ENCODE results near the gene CDIPT.
A peak's percentile ranks its signal among the peaks of the same experiment; 100 is the strongest.
"Not testable (repeated sequence)": the region's sequence is repeated elsewhere in the genome, so short reads cannot be mapped to it uniquely, and the experiment has no call there.

Gene CDIPT

GRCh38 chr16:29862884-29863668 is at the start of gene CDIPT:
CDIPT (minus strand) TSS chr16:29863226; CDS start chr16:29862857, 369 bp downstream.
- DNase-seq = peak; percentile 95 to 96

DNA sequence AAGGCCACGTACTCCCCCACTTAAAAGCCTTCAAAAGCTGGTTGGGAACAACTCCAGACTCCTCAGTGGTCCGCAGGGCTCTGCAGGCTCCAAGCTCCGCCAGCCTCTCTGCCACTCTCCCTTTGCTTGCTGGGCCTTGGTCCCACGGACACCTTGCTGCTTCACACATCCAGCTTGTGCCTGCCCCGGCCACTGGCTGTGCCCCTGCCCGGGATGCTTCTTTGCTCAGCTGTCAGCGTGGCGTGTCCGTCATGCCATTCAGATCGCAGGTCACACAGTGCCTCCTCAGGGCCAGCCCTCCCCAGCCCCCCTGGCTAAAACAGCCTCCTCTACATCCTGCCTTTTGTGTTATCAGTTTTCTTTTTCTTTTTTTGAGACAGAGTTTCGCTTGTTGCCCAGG is 49.1 kb upstream of the CDIPT start:
- no peak for DNase-seq

DNA sequence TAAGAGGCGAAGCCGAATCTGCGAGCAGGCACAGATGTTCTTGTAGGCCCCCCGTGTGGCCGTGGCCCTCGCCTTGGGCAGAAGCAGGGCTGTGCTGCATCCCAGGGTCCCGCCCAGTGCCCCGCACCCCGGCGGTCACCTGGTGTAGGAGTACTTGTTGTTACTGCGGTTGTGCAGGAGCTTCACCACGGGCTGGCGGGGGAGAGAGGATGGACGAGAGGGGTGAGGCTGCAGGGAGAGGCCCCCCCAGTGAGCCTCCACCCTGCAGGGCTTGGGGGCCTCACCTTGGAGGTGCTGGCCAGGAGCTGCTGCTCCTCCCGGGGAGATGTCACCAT is 48.6 kb upstream of the CDIPT start:
- DNase-seq = no peak

DNA sequence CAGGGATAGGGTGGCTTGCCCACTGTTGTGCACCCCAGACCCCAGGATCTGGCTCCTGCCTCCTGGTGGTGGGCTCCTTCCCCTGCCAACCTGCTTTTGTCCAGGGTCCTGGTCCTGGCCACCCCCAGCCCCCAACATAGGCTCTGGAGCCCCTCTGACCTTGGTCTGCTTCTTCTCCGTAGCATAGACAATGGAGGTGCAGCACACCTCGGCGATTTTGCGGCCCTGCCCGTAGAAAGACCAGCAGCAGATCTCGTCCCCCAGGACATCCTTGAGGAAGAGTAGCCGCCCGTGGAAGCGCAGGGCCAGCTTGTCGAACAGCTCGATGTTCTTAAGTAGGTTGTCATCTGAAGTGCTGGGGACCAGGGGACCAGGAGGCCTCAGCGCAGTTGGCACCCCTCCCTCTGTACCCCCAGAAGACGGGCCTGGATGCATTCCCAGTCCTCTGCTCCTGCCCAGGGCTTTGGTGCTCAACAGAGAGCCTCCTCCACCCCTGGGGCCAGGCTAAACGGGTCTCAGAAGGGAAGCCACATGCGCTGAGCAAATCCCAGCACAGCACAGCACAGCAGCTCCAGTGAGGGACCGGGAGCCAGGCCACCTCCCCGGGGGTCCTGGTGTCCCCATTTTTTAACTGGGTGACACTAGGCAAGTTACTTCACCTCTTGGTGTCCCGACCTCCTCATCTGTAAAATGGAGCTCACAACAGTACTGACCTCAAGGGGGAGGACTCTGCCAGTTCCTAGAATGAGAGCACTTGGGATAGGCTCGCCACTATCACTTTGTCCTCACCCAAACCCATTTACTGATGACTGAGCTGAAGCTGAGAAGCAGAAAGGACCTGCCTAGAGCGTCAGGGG is 48.0 kb upstream of the CDIPT start:
- DNase-seq = no peak

DNA sequence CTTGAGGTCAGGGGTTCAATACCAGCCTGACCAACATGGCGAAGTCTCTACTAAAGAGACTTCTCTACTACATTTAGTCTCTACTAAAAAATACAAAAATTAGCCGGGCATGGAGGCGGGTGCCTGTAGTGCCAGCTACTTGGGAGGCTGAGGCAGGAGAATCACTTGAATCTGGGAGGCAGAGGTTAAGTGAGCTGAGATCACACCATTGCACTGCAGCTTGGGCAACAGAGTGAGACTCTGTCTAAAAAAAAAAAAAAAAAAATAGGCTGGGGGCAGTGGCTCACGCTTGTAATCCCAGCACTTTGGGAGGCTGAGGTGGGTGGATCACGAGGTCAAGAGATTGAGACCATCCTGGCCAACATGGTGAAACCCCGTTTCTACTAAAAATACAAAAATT is 46.8 kb upstream of the CDIPT start:
- not testable (repeated sequence) for DNase-seq

GRCh38 chr16:29909391-29909790 is 46.4 kb upstream of the CDIPT start:
- no peak for DNase-seq

DNA sequence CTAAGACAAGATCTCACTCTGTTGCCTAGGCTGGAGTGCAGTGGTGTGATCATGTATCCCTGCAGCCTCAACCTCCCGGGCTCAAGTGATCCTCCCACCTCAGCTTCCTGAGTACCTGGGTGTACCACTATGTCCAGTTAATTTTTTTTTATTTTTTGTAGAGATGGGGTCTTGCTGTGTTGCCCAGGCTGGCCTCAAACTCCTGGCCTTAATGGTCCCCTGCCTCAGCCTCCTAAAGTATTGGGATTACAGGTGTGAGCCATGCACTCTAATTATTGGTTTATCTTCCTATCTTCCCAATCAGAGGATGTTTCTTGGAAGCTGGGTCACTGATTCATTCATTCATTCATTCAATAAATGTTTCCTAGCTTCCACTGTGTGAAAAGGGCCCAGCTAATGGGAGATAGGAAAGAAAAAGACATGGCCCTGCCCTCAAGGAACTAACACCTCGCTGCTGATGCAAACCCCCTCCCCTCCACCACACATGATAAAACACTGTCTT is 45.7 kb upstream of the CDIPT start:
- no peak for DNase-seq

- no peak for DNase-seq
These were observed 44.9 kb upstream of the CDIPT start for GRCh38 chr16:29907973-29908372.

DNA sequence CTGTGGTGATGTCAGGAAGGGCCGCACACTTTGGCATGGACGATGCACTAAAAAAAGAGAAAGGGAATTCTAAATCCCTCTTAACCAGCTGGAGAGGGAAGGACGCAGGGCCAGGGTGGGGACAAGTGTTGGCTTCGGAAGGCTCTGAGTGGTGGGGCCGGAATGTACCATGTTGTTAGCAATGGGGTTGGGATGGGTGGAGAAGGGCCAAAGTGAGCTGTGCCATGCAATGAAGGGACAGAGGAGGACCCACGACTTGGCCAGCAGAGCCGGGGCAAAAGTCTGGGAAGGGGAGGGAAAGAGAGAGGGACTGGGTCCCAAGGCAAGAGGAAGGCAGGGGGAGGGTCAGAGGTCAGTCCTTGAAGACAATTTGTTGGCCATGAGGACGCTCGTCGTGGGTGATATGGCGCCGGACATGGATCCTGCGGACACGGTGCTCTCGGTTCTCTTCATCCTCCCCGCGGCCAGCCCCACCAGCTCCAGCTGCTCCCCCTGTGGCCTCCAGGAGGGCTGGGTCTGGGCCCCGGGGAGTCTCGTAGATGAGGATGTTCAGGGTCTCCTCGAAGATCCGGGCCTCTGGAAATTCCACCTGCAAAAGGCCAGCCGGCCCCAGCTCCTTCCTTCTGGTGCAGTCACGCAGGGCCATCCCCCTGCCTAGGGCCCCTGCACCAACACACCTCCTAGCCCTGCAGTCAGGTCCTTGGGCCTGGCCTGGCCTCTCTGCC is 43.7 kb upstream of the CDIPT start:
- no peak for DNase-seq

DNA sequence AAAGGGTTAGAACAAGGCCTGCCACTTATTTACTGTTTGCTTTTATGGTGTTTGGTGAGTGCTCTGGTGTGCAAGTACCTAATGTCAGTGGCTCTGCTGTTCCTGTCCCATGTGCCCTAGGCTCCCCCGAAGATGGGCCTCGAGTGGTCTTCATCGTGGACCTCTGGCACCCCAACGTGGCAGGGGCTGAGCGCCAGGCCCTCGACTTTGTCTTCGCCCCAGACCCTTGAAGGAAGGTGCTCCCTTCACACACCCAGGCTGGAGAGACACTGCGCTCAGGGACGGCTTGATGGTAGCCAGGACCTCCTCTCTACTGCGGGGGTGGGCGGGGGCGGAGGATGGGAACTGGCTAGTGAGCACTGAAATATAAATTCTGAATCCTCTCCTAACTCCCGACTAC is 42.6 kb upstream of the CDIPT start:
- no peak for DNase-seq

DNA sequence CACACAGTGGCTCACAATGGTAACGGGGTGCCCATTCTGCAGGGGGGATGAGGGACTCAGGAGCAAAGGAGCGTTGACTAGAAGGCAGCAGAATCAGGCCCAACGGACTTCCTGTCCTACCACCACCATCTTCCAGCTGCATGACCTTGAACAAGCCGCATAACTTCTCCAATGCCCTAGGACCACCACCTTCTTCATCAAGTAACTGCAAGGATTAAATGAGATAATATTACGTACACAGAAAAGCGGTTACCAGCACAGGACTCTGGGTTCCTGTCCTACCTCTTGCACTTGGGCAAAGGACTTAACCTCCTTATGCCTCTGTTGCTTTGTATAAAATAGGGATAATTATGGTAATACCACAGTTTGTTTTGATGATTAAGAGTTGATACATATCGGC is 41.9 kb upstream of the CDIPT start:
- no peak for DNase-seq

DNA sequence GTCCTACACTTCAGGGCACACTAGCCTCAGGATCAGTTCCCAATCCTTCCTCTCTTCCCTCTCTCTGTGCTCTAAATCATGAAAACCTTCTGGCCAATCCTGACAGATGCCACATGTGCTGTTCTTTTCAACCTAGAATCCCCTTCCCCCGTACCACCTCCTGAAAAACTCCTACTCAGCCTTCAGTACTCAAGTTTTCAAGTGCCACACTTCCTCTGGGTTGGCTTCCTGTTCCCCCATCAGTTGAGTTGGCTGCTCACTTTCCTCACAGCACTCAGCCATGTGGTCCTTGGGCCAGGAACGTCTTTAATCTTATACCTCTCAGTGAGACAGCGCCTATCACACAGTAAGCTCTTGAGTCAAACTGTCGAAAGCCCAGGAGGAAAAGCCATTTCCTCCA is 40.6 kb upstream of the CDIPT start:
- no peak for DNase-seq

GRCh38 chr16:29901607-29901945 is 38.5 kb upstream of the CDIPT start:
- DNase-seq = no peak

DNA sequence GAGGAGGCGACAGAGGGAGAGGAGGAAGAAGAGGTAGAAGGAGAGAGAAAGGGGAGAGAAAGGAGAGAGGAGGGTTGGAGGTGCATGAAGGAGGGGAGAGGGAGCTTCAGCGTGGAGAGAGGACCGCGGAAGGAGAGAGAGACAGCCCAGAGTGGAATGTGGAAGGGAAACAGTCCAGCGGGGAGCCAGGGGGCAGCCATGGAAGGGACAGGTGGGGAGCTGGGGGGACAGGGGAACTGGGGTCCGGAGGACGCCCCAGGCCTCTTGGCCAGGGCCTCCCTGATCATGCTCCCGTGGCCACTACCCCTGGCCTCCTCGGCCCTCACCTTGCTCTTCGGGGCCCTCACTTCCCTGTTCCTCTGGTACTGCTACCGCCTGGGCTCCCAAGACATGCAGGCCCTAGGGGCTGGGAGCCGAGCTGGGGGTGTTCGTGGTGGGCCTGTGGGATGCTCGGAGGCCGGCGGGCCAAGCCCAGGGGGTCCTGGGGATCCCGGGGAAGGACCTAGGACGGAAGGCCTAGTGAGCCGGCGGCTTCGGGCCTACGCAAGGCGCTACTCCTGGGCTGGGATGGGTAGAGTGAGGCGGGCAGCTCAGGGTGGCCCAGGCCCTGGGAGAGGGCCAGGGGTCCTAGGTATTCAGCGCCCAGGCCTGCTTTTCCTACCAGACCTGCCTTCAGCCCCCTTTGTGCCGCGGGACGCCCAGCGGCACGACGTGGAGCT is 38.0 kb upstream of the CDIPT start:
- DNase-seq = no peak

DNA sequence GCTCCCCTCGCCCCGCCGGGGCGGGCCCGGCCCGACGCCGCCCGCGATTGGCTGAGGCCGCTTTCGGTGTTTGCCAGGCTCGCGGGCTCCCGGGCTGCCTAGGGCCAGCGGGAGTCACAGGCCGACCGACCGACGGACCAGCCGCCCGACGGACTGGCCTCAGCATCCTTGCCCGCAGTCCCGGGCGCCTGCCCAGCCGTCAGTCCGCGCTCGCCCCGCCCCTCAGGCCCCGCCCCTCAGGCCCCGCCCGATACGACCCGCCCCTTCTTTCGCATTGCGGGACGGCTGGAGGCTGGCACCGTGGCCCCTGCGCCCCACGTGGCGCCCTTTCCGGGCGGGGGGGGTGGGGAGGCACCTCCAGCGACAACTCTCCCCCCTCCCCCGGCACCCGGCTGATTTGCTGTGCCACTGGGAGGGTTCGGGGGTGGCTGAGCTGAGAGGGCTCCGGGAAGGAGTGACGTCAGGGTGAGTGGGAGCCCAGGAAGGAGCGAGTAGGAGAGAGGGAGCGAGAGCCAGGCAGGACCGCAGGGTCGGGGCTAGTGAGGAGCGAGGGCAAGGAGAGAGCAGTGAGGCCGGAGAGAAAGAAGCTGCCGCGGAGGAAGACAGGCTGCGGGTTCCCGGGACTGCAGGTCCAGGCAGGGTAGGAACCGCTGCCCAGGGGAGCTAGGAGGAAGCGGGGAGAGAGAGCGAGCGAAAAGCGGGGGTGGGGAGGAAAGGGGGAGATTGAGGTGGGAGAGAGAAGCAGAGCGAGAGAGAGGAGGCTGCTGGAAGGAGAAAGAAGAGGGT is 37.3 kb upstream of the CDIPT start, which contains the start of gene ASPHD1:
ASPHD1 (plus strand) TSS at position 387 of the 786 bp plus-strand sequence. CDS start 484 bp downstream, outside the sequence.
- DNase-seq = peak; percentile 61 to 67

DNA sequence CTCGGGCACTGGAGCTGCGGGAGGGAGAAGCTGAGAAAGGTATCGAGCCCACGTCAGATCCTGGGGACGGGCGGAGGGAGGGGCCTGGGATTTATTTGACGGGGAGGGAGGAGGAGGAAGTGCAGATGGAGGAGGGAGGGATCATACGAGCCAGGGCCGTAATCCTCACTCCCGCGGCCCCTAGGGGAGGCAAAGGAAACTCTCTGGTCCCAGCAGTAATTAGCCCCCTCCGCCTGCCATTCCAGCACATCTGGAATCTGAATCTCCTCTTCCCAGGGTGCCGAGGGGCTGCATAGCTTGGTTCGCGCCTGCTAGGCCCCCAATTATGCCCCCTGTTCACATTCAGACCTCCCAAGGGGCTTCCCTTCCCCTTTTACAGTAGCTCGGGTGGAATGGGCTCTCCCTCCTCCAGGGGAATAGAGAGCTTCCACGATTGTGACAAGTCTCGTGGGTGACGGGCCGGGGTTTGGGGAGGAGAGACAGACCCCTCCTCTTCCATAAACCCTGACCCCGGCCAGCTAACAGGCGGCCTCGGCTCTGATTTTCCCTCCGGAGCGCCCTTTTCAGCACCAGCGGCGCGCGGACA is 36.6 kb upstream of the CDIPT start, which contains the start of gene SEZ6L2:
SEZ6L2 (minus strand) TSS at position 35 of the 586 bp plus-strand sequence. CDS start 531 bp downstream, outside the sequence.
- DNase-seq = peak in 1 of 2 donors; percentile 78

GRCh38 chr16:29898804-29899515 is 35.9 kb upstream of the CDIPT start:
- DNase-seq = no peak

DNA sequence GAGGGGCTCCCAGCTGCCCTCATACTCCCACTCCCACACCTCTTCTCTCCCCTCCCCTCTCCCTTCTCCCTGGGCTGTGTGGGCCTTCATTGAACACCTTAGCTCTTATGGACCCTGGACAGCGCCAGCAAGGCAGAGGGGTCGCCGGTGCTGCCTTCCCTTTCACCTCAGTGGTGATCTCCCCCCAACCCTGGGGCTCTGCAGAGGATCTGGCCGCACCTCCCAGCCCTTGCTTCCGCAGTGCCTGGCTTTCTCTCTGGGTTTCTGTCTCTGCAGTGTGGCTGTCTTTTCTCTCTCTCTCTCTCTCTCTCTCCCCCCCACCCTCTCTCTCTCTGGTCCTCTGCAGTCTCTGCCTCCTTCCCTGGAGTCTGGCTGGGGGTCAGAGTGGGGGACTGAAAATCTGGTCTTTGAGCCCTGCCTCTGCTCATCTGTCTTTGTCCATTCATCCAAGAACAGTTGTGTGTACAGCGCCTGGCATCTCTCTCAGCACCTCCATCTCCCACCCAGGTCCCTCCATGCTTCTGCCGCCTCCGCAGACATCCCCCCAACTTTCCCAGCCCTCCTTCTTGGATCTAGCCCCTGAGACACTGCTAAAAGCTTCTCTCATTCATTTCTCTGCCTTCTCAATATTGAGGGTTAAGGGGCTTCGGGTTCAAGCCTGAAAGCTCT is 35.2 kb upstream of the CDIPT start:
- no peak for DNase-seq

GRCh38 chr16:29897333-29897732 is 34.3 kb upstream of the CDIPT start:
- DNase-seq = no peak

- DNase-seq = no peak
These were observed 33.8 kb upstream of the CDIPT start for GRCh38 chr16:29896841-29897240.

All from CD4-positive, alpha-beta T cell treated with Interleukin-1 beta for 1 hour (primary cell).